Measurements from ENCODE around the gene ATP1A1. TPM values are rescaled to one million over a fixed set of nuclear protein-coding genes. Genes with fewer than 3 reads are reported as not detected.

ATP1A1 gene
- total RNA-seq, 4 donors from 2014 or later: 324 to 3,097 (median 1,990) TPM

DNA sequence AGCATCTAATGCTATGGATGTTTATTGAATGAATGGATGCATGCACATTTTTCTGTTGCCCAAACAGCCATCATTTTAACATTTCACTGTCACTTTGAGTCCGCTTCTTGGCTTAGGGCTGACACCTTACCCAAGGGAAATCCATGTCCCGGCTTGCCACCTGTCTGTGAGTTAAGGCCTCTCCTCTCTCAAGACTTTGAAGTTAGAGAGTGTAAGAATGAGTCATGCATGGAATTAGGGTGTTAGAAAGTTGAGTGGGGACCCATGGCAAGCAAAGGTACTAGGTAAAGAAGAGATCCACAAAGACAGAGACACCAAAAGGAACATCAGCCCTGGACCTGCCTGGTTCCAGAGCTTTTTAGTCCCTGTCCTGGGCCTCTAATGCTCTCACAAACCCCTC, 35.1 kb downstream of the ATP1A1 start:
- intact Hi-C loops (cut with DNase I; ENCODE audit: low total_unique reads): no loop called here
- H3K9me3 ChIP-seq: no peaks in the 10 kb centered on the region
- 91 to 100% methylated on average over 2 of the region's 2 CpGs for WGBS, 2 donors (ENCODE audit: low coverage in 1 of 2)
- DNase-seq: no peak
- no peaks in the 10 kb centered on the region for H3K4me1 ChIP-seq
- TF ChIP-seq POLR2AphosphoS5 (IDR thresholded peaks at IDR 0.05): no peak
- no peak for TF ChIP-seq EP300 (IDR thresholded peaks at IDR 0.05; ENCODE audit: low read depth)
- TF ChIP-seq, protein P1, sequence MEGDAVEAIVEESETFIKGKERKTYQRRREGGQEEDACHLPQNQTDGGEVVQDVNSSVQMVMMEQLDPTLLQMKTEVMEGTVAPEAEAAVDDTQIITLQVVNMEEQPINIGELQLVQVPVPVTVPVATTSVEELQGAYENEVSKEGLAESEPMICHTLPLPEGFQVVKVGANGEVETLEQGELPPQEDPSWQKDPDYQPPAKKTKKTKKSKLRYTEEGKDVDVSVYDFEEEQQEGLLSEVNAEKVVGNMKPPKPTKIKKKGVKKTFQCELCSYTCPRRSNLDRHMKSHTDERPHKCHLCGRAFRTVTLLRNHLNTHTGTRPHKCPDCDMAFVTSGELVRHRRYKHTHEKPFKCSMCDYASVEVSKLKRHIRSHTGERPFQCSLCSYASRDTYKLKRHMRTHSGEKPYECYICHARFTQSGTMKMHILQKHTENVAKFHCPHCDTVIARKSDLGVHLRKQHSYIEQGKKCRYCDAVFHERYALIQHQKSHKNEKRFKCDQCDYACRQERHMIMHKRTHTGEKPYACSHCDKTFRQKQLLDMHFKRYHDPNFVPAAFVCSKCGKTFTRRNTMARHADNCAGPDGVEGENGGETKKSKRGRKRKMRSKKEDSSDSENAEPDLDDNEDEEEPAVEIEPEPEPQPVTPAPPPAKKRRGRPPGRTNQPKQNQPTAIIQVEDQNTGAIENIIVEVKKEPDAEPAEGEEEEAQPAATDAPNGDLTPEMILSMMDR (IDR thresholded peaks at IDR 0.05): no peak
- TF ChIP-seq POLR2A (IDR thresholded peaks at IDR 0.05): no peak
- peaks cover 0 to 39% (median 18%) of the 10 kb centered on the region in 4 donors for H3K36me3 ChIP-seq
- in situ Hi-C loops (cut with MboI; ENCODE audit: low pct_ligation_motif_present in 1 of 4, low pct_unique_long_range_greater_than_20kb in 1 of 4, low sequenced_read_pairs in 3 of 4): no loop called here
- no peaks in the 10 kb centered on the region for H3K27me3 ChIP-seq
- H3K27ac ChIP-seq: no peak overlapping the region
- no peak overlapping the region for H3K4me3 ChIP-seq

DNA sequence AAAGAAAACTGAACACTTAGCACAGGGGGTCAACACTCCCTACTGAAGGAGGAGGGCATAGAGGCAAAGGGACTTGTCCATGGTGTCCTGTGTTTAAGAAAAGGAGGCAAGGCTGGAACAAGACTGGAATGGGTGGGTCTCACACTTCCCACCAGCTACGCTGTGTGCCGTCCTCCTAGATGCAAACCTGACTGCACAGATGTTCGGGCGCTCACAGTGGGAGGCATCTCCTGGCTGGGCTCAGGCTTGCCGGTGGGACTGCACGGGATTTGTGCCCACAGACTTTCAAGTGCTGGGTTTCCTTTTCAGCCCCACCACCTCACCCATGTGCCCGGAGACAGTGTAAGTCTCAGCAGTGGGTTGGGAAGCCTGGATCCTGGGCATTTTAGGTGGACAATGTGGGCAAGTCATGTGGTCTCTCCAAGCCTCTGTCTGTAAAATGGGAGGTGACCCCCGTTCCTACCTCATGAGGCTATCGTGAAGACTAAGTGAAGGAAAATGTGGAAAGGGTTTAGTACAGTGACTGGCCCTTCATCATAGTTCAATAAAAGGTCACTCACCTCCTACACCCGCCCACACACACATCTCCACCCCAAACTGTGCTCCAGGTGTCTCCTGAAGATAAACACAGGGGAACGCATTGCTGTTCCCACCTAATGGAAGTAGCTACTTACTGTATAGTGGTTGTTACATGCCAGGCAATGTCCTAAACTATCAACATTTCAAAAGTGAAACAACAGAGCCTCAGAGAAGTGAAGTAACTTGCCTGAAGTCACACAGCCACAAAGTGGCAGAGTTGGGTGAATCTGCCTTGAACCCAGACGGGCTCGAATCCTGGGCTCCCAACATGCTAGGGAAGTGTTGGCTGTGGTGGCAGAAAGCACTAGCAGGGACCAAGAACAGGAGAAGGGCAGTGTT, 36.0 kb downstream of the ATP1A1 start:
- H3K9me3 ChIP-seq: no peaks in the 10 kb centered on the region
- intact Hi-C loops (cut with DNase I; ENCODE audit: low total_unique reads): no loop called here
- 92 to 93% methylated on average over 2 to 12 of the region's 13 CpGs for WGBS, 2 donors (ENCODE audit: low coverage in 1 of 2)
- H3K27ac ChIP-seq: no peak overlapping the region
- no peak for DNase-seq
- H3K4me1 ChIP-seq: no peaks in the 10 kb centered on the region
- no peak overlapping the region for H3K4me3 ChIP-seq
- TF ChIP-seq EP300 (IDR thresholded peaks at IDR 0.05; ENCODE audit: low read depth): no peak
- TF ChIP-seq POLR2A (IDR thresholded peaks at IDR 0.05): no peak
- TF ChIP-seq POLR2AphosphoS5 (IDR thresholded peaks at IDR 0.05): peak in 1 of 3 donors; percentile 4
- H3K27me3 ChIP-seq: no peaks in the 10 kb centered on the region
- in situ Hi-C loops (cut with MboI; ENCODE audit: low pct_ligation_motif_present in 1 of 4, low pct_unique_long_range_greater_than_20kb in 1 of 4, low sequenced_read_pairs in 3 of 4): no loop called here
- peaks cover 0 to 30% (median 14%) of the 10 kb centered on the region in 4 donors for H3K36me3 ChIP-seq

DNA sequence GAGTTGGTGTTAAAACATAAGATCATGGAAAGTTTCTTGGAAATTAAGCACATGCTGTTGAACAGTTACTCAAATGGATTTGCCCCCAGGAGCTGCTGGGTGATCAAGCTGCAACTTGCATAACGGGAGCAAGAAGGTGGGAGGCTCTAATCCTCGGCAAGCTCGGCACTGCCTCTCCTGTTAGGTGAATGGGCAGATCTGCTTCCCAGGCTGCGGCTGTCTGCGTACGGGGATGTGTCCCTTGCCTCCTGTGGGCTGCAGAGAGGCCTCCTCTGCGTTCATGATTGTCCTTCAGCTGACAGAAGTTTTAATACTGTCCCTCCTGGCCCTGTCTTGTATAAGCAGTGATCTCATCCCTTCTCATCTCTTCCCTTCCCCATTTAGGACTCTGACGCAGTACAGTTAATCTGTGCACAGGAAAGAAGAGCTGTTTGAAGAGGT, 36.7 kb downstream of the ATP1A1 start:
- no peak for DNase-seq
- H3K36me3 ChIP-seq: peaks cover 0 to 23% (median 11%) of the 10 kb centered on the region in 4 donors
- H3K4me1 ChIP-seq: no peaks in the 10 kb centered on the region
- intact Hi-C loops (cut with DNase I; ENCODE audit: low total_unique reads) (no loop called here), in situ Hi-C loops (cut with MboI; ENCODE audit: low pct_ligation_motif_present in 1 of 4, low pct_unique_long_range_greater_than_20kb in 1 of 4, low sequenced_read_pairs in 3 of 4) (no loop called here)
- TF ChIP-seq EP300 (IDR thresholded peaks at IDR 0.05; ENCODE audit: low read depth): no peak
- no peak for TF ChIP-seq POLR2AphosphoS5 (IDR thresholded peaks at IDR 0.05)
- TF ChIP-seq, protein P1 (IDR thresholded peaks at IDR 0.05): no peak
- TF ChIP-seq POLR2A (IDR thresholded peaks at IDR 0.05): no peak
- H3K9me3 ChIP-seq: no peaks in the 10 kb centered on the region
- WGBS, 2 donors (ENCODE audit: low coverage in 1 of 2): 53 to 86% methylated on average over 2 to 8 of the region's 8 CpGs
- no peak overlapping the region for H3K4me3 ChIP-seq
- H3K27ac ChIP-seq: no peak overlapping the region
- H3K27me3 ChIP-seq: no peaks in the 10 kb centered on the region

DNA sequence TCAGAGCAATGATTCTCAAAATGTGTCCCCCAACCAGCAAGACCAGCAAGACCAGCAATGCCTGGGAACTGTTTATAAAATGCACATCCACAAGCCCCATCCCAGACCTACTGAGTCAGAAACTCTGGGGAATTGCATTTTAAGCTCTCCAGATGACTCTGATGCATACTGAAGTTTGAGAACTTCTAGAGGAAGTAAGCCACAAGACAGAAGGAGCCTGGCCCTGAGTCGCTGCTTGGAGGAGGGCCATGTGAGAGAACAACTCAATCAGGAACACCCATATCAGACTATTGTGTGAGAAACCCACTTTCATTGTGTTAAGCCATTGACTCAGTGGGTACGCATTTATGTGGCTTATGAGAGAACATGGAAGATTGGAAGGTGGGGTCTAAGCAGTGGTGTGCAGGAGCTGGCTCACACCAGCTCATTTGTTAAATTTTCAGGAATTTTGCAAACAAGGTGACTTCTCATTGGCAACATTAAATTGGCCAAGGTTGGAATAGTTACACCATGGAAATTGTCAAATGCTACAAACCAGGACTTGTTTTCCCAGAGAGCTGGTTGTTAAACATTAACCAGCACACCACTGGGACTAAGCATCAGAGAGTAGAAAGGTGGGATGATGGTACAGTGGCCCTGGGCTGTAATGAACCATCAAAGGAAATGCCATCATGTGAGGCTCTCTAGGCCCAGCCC, 38.9 kb downstream of the ATP1A1 start:
- H3K4me3 ChIP-seq: no peak overlapping the region
- no peaks in the 10 kb centered on the region for H3K27me3 ChIP-seq
- in situ Hi-C loops (cut with MboI; ENCODE audit: low pct_ligation_motif_present in 1 of 4, low pct_unique_long_range_greater_than_20kb in 1 of 4, low sequenced_read_pairs in 3 of 4) (no loop called here), intact Hi-C loops (cut with DNase I; ENCODE audit: low total_unique reads) (no loop called here)
- H3K4me1 ChIP-seq: peaks cover 0 to 1% (median under 1%) of the 10 kb centered on the region in 4 donors
- WGBS, 2 donors (ENCODE audit: low coverage in 1 of 2): 87 to 89% methylated on average over 1 to 2 of the region's 2 CpGs
- H3K9me3 ChIP-seq: no peaks in the 10 kb centered on the region
- H3K27ac ChIP-seq: peak overlapping the region in 1 of 4 donors; percentile 3
- DNase-seq: no peak
- TF ChIP-seq POLR2AphosphoS5 (IDR thresholded peaks at IDR 0.05) (no peak), POLR2A (IDR thresholded peaks at IDR 0.05) (no peak), EP300 (IDR thresholded peaks at IDR 0.05; ENCODE audit: low read depth) (no peak)
- TF ChIP-seq, protein P1 (IDR thresholded peaks at IDR 0.05): no peak
- H3K36me3 ChIP-seq: peaks cover 0 to 3% (median under 1%) of the 10 kb centered on the region in 4 donors
